ENCODE results near the gene EPHB4. TPM values are rescaled to one million over a fixed set of nuclear protein-coding genes. Genes with fewer than 3 reads are reported as not detected.
"Not testable (repeated sequence)": the region's sequence is repeated elsewhere in the genome, so short reads cannot be mapped to it uniquely, and the experiment has no call there.

EPHB4 gene
- total and polyA plus RNA-seq, 12 donors, result 31.5 to 188 (median 103) TPM

GRCh38 chr7:100817097-100817496, 10.2 kb downstream of the EPHB4 start:
- intact Hi-C loops (cut with DNase I), result no loop called here
- TF ChIP-seq POLR2A (IDR thresholded peaks at IDR 0.05) (no peak), CTCF (IDR thresholded peaks at IDR 0.05) (no peak)
- Histone ChIP-seq H3K27me3 (no peaks in the 10 kb centered on the region), H3K36me3 (replicated peaks in 1 of 2) (peaks cover 0 to 96% of the 10 kb centered on the region in 2 donors), H3K4me1 (replicated peaks in 1 of 2) (peaks cover 0 to 2% of the 10 kb centered on the region in 2 donors), H3K9me3 (replicated peaks in 1 of 3) (no peaks in the 10 kb centered on the region), H3K4me3 (no peak overlapping the region), H3K27ac (no peak overlapping the region)
- 91 to 98% (median 94%) methylated on average over 7 to 19 of the region's 19 CpGs for WGBS, 4 donors
- DNase-seq, result no peak

GRCh38 chr7:100816515-100816914, 10.8 kb downstream of the EPHB4 start:
- DNase-seq; H3K27ac ChIP-seq; H3K4me3 ChIP-seq; H3K27me3 ChIP-seq; intact Hi-C loops (cut with DNase I); H3K4me1 ChIP-seq (replicated peaks in 1 of 2); H3K9me3 ChIP-seq (replicated peaks in 1 of 3): not testable (repeated sequence)
- WGBS, 4 donors, result 78 to 93% (median 87%) methylated on average over 14 to 16 of the region's 16 CpGs
- H3K36me3 ChIP-seq (replicated peaks in 1 of 2), result peaks cover 0 to 94% of the 10 kb centered on the region in 2 donors

- H3K27ac ChIP-seq, result no peak overlapping the region
- DNase-seq, result no peak
- 80 to 91% (median 88%) methylated on average over 19 to 22 of the region's 22 CpGs for WGBS, 4 donors
- H3K4me3 ChIP-seq, result no peak overlapping the region
- TF ChIP-seq CTCF (IDR thresholded peaks at IDR 0.05), result no peak
- TF ChIP-seq POLR2A (IDR thresholded peaks at IDR 0.05), result no peak
- H3K27me3 ChIP-seq, result no peaks in the 10 kb centered on the region
- peaks cover 0 to 87% of the 10 kb centered on the region in 2 donors for H3K36me3 ChIP-seq (replicated peaks in 1 of 2)
- intact Hi-C loops (cut with DNase I), result no loop called here
- peaks cover 17 to 18% of the 10 kb centered on the region in 2 donors for H3K4me1 ChIP-seq (replicated peaks in 1 of 2)
- H3K9me3 ChIP-seq (replicated peaks in 1 of 3), result no peaks in the 10 kb centered on the region
These were observed 14.6 kb downstream of the EPHB4 start for GRCh38 chr7:100812729-100813128.

- no peak overlapping the region for H3K27ac ChIP-seq
- no peak overlapping the region for H3K4me3 ChIP-seq
- 76 to 85% (median 80%) methylated on average over 6 of the region's 6 CpGs for WGBS, 4 donors
- H3K36me3 ChIP-seq (replicated peaks in 1 of 2), result peaks cover 0 to 88% of the 10 kb centered on the region in 2 donors
- no peaks in the 10 kb centered on the region for H3K9me3 ChIP-seq (replicated peaks in 1 of 3)
- TF ChIP-seq CTCF (IDR thresholded peaks at IDR 0.05), result no peak
- no peak for TF ChIP-seq POLR2A (IDR thresholded peaks at IDR 0.05)
- H3K4me1 ChIP-seq (replicated peaks in 1 of 2), result peaks cover 18 to 20% of the 10 kb centered on the region in 2 donors
- no peak for DNase-seq
- H3K27me3 ChIP-seq, result no peaks in the 10 kb centered on the region
- intact Hi-C loops (cut with DNase I), result no loop called here
These were observed 15.8 kb downstream of the EPHB4 start for GRCh38 chr7:100811480-100811879.

- intact Hi-C loops (cut with DNase I), result no loop called here
- Histone ChIP-seq H3K36me3 (replicated peaks in 1 of 2) (peaks cover 0 to 79% of the 10 kb centered on the region in 2 donors), H3K4me3 (no peak overlapping the region), H3K27ac (peak overlapping the region; percentile 36 to 82 (median 61)), H3K4me1 (replicated peaks in 1 of 2) (peaks cover 25 to 28% of the 10 kb centered on the region in 2 donors), H3K9me3 (replicated peaks in 1 of 3) (no peaks in the 10 kb centered on the region), H3K27me3 (no peaks in the 10 kb centered on the region)
- peak in 2 of 7 donors; percentile 65 to 71 for DNase-seq
- 37 to 49% (median 46%) methylated on average over 5 of the region's 5 CpGs for WGBS, 4 donors
- TF ChIP-seq POLR2A (IDR thresholded peaks at IDR 0.05) (no peak), CTCF (IDR thresholded peaks at IDR 0.05) (no peak)
These were observed 18.9 kb downstream of the EPHB4 start for GRCh38 chr7:100808354-100808875.

- WGBS, 4 donors, result 89 to 97% (median 96%) methylated on average over 6 of the region's 6 CpGs
- H3K9me3 ChIP-seq (replicated peaks in 1 of 3); DNase-seq; H3K27me3 ChIP-seq; H3K4me3 ChIP-seq; intact Hi-C loops (cut with DNase I): not testable (repeated sequence)
- Histone ChIP-seq H3K36me3 (replicated peaks in 1 of 2) (peaks cover 0 to 64% of the 10 kb centered on the region in 2 donors), H3K4me1 (replicated peaks in 1 of 2) (peaks cover 41 to 42% of the 10 kb centered on the region in 2 donors), H3K27ac (peak overlapping the region in 2 of 5 donors; percentile 20 to 70)
These were observed 20.4 kb downstream of the EPHB4 start for GRCh38 chr7:100806883-100807282.

All from adrenal gland (tissue), 12 donors.